ENCODE data around the gene BOC. TPM values are rescaled to one million over a fixed set of nuclear protein-coding genes. Genes with fewer than 3 reads are reported as not detected.

Gene BOC
- total and polyA plus RNA-seq, 2 of the 8 experiments (the other 6 are each of a cell fraction or from before 2014, with no cell fraction given), result 6.9 to 9.3 TPM

GRCh38 chr3:113183748-113184661 is 27.4 kb upstream of the BOC start:
- ChIA-PET CTCF (ENCODE audit: partially characterized antibody) (interaction anchor here (0.6 to 1.8 kb wide), 8 partner anchors 16 to 105 kb away, joined by 3 to 6 read pairs (median 4); no protein-coding TSS in a partner anchor), POLR2A (ENCODE audit: partially characterized antibody) (no interaction called here)
- Histone ChIP-seq H3K56ac (replicated peaks; ENCODE audit: insufficient read length, low read depth, low read length) (no peak overlapping the region), H4K20me1 (replicated peaks in 1 of 2; ENCODE audit: control insufficient read depth in 1 of 2, insufficient read depth in 2 of 2, low read length in 2 of 2) (no peaks in the 10 kb centered on the region), H3K36me3 (ENCODE audit: control insufficient read depth in 2 of 4, insufficient read depth in 4 of 4, low read length in 3 of 4) (no peaks in the 10 kb centered on the region), H3K4me1 (replicated peaks in 1 of 4; ENCODE audit: control insufficient read depth in 3 of 4, insufficient read depth in 4 of 4, low read length in 3 of 4) (peaks cover 0 to 4% (median 0%) of the 10 kb centered on the region in 4 experiments; a peak in 2 of 7 replicates), H3K18ac (ENCODE audit: extremely low read depth, low read length) (no peak overlapping the region), H3K4me2 (ENCODE audit: insufficient read depth in 1 of 2, low read depth in 2 of 2, low read length in 2 of 2) (no peak overlapping the region), H2BK12ac (ENCODE audit: low read depth, low read length) (no peak overlapping the region), H3K27ac (ENCODE audit: low read depth, low read length) (no peak overlapping the region), H2AFZ (ENCODE audit: low read length) (no peak overlapping the region), H3K9ac (replicated peaks in 1 of 4; ENCODE audit: extremely low read depth in 1 of 4, low read depth in 3 of 4, low read length in 3 of 4) (no peak overlapping the region), H3K79me1 (ENCODE audit: low read depth, low read length) (no peaks in the 10 kb centered on the region), H2BK15ac (ENCODE audit: low read length) (no peak overlapping the region), H3K4ac (replicated peaks; ENCODE audit: insufficient read length, low read depth, low read length) (no peak overlapping the region), H4K8ac (ENCODE audit: extremely low read depth, insufficient read depth, low read length) (no peak overlapping the region), H3K4me3 (ENCODE audit: extremely low read depth in 1 of 4, insufficient read depth in 2 of 4, low read depth in 3 of 4, low read length in 4 of 4) (no peak overlapping the region), H4K5ac (ENCODE audit: insufficient read length, low read depth, low read length) (no peak overlapping the region), H3K79me2 (ENCODE audit: control insufficient read depth in 1 of 2, insufficient read depth in 2 of 2, low read length in 2 of 2) (no peaks in the 10 kb centered on the region), H2BK5ac (ENCODE audit: low read depth, low read length) (no peak overlapping the region), H2BK120ac (replicated peaks; ENCODE audit: low read depth, low read length) (no peak overlapping the region), H3K23me2 (ENCODE audit: low read depth, low read length) (peaks cover 3% of the 10 kb centered on the region; the same call in 1 of the 2 replicates), H4K91ac (replicated peaks; ENCODE audit: insufficient read length, low read length) (no peak overlapping the region), H2AK5ac (ENCODE audit: low read depth, low read length) (no peak overlapping the region), H2BK20ac (ENCODE audit: low read length) (no peak overlapping the region), H3K23ac (ENCODE audit: insufficient read length) (no peak overlapping the region), H3K14ac (ENCODE audit: insufficient read length) (no peak overlapping the region), H3K9me3 (ENCODE audit: insufficient read depth in 2 of 2, low read depth in 1 of 2, low read length in 1 of 2) (no peaks in the 10 kb centered on the region), H3K27me3 (replicated peaks in 1 of 4; ENCODE audit: control insufficient read depth in 3 of 4, extremely low read depth in 1 of 4, insufficient read depth in 3 of 4, low read length in 3 of 4) (peaks cover 0 to 2% (median 0%) of the 10 kb centered on the region in 4 experiments; a peak in 1 of 7 replicates)
- FAIRE-seq (no peak), DNase-seq (ENCODE audit: low read depth in 1 of 2, low spot score in 2 of 2) (no peak)
- WGBS, 2 experiments (ENCODE audit: extremely low coverage in 1 of 2, insufficient coverage in 1 of 2, insufficient read length in 1 of 2, insufficient replicate concordance in 2 of 2, low coverage in 1 of 2, low lambda C conversion rate in 2 of 2, missing lambda C conversion rate in 1 of 2), result 90% methylated on average over 13 of the region's 13 CpGs; no CpG with 5 or more reads in 1 of the 2 experiments
- TF ChIP-seq MAX (IDR thresholded peaks at IDR 0.05) (no peak), YY1 (IDR thresholded peaks at IDR 0.05; ENCODE audit: low read depth, low read length) (no peak), EP300 (IDR thresholded peaks at IDR 0.05; ENCODE audit: borderline replicate concordance in 1 of 2, low read depth in 2 of 2, low read length in 2 of 2) (no peak), SP2 (IDR thresholded peaks at IDR 0.05; ENCODE audit: low read length) (no peak), RFX5 (IDR thresholded peaks at IDR 0.05; ENCODE audit: borderline replicate concordance, low read depth, low read length) (no peak), GABPA (IDR thresholded peaks at IDR 0.05; ENCODE audit: borderline replicate concordance, insufficient read depth, low read length) (no peak), FOSL1 (IDR thresholded peaks at IDR 0.05; ENCODE audit: insufficient read depth, low read depth, low read length) (no peak), HDAC6 (IDR thresholded peaks at IDR 0.05; ENCODE audit: low read depth, low read length) (no peak), TAF1 (IDR thresholded peaks at IDR 0.05; ENCODE audit: low read depth, low read length) (no peak), BCL11A (IDR thresholded peaks at IDR 0.05; ENCODE audit: low read depth in 2 of 2, low read length in 2 of 2) (no peak), ASH2L (IDR thresholded peaks at IDR 0.05; ENCODE audit: low read length) (no peak), RXRA (IDR thresholded peaks at IDR 0.05; ENCODE audit: insufficient read depth, low read depth, low read length) (no peak)
